ENCODE data around the gene TACC2. TPM values are rescaled to one million over a fixed set of nuclear protein-coding genes. Genes with fewer than 3 reads are reported as not detected.

TACC2 gene
- total RNA-seq, 1 donor from 2014 or later, result 37.6 TPM

DNA sequence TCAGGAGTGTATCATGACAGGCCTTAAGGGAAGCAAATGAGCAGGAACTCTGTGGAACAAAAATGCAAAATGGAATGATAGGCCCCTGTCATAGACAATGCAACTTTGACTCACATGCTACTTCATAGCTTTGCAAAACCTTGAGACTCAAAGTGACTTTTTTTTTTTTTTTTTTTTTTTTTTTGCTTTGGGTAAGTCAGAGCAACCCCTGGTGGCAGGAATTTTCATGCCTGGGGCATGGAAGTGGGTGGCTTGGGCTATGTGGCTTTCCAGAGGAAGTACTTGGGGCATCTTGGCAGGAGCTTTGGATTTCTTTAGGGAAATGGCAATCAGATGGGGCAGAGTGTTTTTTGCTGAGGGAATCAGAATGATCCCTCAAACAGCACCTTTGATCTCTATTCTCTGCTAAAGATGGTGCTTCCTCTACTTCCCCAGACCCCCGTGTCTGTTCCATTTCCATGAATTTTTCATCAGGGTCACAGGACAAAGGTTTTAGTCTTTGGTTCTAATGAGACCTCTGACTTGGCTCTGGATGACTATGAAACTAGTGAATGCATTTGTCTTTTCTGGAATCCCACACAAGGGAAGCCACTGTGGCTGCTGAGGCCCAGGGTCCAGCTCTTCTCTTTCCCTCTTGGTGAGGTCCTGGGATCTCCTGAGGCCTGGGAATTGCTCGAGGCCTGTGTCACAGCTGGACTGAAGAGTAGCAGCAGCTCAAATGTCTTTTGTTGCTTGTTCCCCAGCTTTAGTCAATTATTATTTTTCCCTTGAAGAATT, 62.8 kb downstream of the TACC2 start:
- H3K27ac ChIP-seq (ENCODE audit: low read depth, low read length), result peak overlapping the region; percentile 37
- H3K27me3 ChIP-seq (ENCODE audit: control insufficient read depth in 3 of 3, insufficient read depth in 3 of 3, low read length in 3 of 3), result no peaks in the 10 kb centered on the region
- H3K36me3 ChIP-seq (ENCODE audit: control insufficient read depth in 3 of 3, insufficient read depth in 3 of 3, low read length in 3 of 3), result peaks cover 23 to 43% (median 36%) of the 10 kb centered on the region in 3 donors
- peaks cover 11 to 58% (median 28%) of the 10 kb centered on the region in 3 donors for H3K4me1 ChIP-seq (ENCODE audit: control insufficient read depth in 3 of 3, insufficient read depth in 3 of 3, low read length in 3 of 3)
- H3K9me3 ChIP-seq (ENCODE audit: control insufficient read depth in 3 of 3, low read length in 3 of 3), result no peaks in the 10 kb centered on the region
- H3K4me3 ChIP-seq (ENCODE audit: low read length in 3 of 3), result no peak overlapping the region
- peak overlapping the region in 2 of 3 donors; percentile 47 to 55 for H3K9ac ChIP-seq (ENCODE audit: low read depth in 1 of 3, low read length in 3 of 3)

DNA sequence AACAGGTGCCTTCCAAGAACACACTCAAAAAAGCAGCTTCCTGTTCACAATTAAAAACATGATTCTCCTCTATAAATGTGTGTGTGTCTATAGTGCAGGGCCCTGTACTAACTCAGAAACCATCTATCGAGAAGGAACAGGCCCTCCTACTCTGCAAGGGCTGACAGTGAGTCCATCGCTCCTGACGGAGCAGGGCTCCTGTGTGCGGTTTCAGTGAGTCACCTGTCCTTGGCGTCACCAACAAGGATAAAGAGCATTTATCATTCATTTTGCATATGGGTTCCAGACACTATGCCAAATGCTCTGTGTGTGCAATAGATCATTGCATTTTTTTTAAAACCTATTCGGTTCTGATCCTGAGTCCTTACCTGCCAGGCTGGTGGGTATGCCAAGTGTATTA, 63.7 kb downstream of the TACC2 start:
- H3K9ac ChIP-seq (ENCODE audit: low read depth in 1 of 3, low read length in 3 of 3), result no peak overlapping the region
- H3K4me3 ChIP-seq (ENCODE audit: low read length in 3 of 3), result no peak overlapping the region
- H3K4me1 ChIP-seq (ENCODE audit: control insufficient read depth in 3 of 3, insufficient read depth in 3 of 3, low read length in 3 of 3), result peaks cover 11 to 52% (median 24%) of the 10 kb centered on the region in 3 donors
- peaks cover 24 to 43% (median 36%) of the 10 kb centered on the region in 3 donors for H3K36me3 ChIP-seq (ENCODE audit: control insufficient read depth in 3 of 3, insufficient read depth in 3 of 3, low read length in 3 of 3)
- no peak overlapping the region for H3K27ac ChIP-seq (ENCODE audit: low read depth, low read length)
- H3K27me3 ChIP-seq (ENCODE audit: control insufficient read depth in 3 of 3, insufficient read depth in 3 of 3, low read length in 3 of 3), result no peaks in the 10 kb centered on the region
- no peaks in the 10 kb centered on the region for H3K9me3 ChIP-seq (ENCODE audit: control insufficient read depth in 3 of 3, low read length in 3 of 3)

- no peak overlapping the region for H3K27ac ChIP-seq (ENCODE audit: low read depth, low read length)
- H3K4me1 ChIP-seq (ENCODE audit: control insufficient read depth in 3 of 3, insufficient read depth in 3 of 3, low read length in 3 of 3), result peaks cover 11 to 48% (median 20%) of the 10 kb centered on the region in 3 donors
- H3K27me3 ChIP-seq (ENCODE audit: control insufficient read depth in 3 of 3, insufficient read depth in 3 of 3, low read length in 3 of 3), result no peaks in the 10 kb centered on the region
- H3K9me3 ChIP-seq (ENCODE audit: control insufficient read depth in 3 of 3, low read length in 3 of 3), result no peaks in the 10 kb centered on the region
- H3K9ac ChIP-seq (ENCODE audit: low read depth in 1 of 3, low read length in 3 of 3), result no peak overlapping the region
- peaks cover 27 to 43% (median 36%) of the 10 kb centered on the region in 3 donors for H3K36me3 ChIP-seq (ENCODE audit: control insufficient read depth in 3 of 3, insufficient read depth in 3 of 3, low read length in 3 of 3)
- H3K4me3 ChIP-seq (ENCODE audit: low read length in 3 of 3), result no peak overlapping the region
These were observed 64.4 kb downstream of the TACC2 start for GRCh38 chr10:122053314-122053713.

- Histone ChIP-seq H3K27ac (ENCODE audit: low read depth, low read length) (peak overlapping the region; percentile 50), H3K27me3 (ENCODE audit: control insufficient read depth in 3 of 3, insufficient read depth in 3 of 3, low read length in 3 of 3) (no peaks in the 10 kb centered on the region), H3K36me3 (ENCODE audit: control insufficient read depth in 3 of 3, insufficient read depth in 3 of 3, low read length in 3 of 3) (peaks cover 27 to 43% (median 34%) of the 10 kb centered on the region in 3 donors), H3K4me1 (ENCODE audit: control insufficient read depth in 3 of 3, insufficient read depth in 3 of 3, low read length in 3 of 3) (peaks cover 11 to 42% (median 18%) of the 10 kb centered on the region in 3 donors), H3K9me3 (ENCODE audit: control insufficient read depth in 3 of 3, low read length in 3 of 3) (no peaks in the 10 kb centered on the region), H3K9ac (ENCODE audit: low read depth in 1 of 3, low read length in 3 of 3) (peak overlapping the region in 1 of 3 donors; percentile 57), H3K4me3 (ENCODE audit: low read length in 3 of 3) (no peak overlapping the region)
These were observed 65.4 kb downstream of the TACC2 start for GRCh38 chr10:122054048-122055025.

- H3K9me3 ChIP-seq (ENCODE audit: control insufficient read depth in 3 of 3, low read length in 3 of 3), result no peaks in the 10 kb centered on the region
- H3K4me1 ChIP-seq (ENCODE audit: control insufficient read depth in 3 of 3, insufficient read depth in 3 of 3, low read length in 3 of 3), result peaks cover 11 to 41% (median 21%) of the 10 kb centered on the region in 3 donors
- no peak overlapping the region for H3K27ac ChIP-seq (ENCODE audit: low read depth, low read length)
- H3K36me3 ChIP-seq (ENCODE audit: control insufficient read depth in 3 of 3, insufficient read depth in 3 of 3, low read length in 3 of 3), result peaks cover 31 to 38% (median 37%) of the 10 kb centered on the region in 3 donors
- H3K4me3 ChIP-seq (ENCODE audit: low read length in 3 of 3), result no peak overlapping the region
- no peak overlapping the region for H3K9ac ChIP-seq (ENCODE audit: low read depth in 1 of 3, low read length in 3 of 3)
- H3K27me3 ChIP-seq (ENCODE audit: control insufficient read depth in 3 of 3, insufficient read depth in 3 of 3, low read length in 3 of 3), result no peaks in the 10 kb centered on the region
These were observed 66.3 kb downstream of the TACC2 start for GRCh38 chr10:122055252-122055651.

DNA sequence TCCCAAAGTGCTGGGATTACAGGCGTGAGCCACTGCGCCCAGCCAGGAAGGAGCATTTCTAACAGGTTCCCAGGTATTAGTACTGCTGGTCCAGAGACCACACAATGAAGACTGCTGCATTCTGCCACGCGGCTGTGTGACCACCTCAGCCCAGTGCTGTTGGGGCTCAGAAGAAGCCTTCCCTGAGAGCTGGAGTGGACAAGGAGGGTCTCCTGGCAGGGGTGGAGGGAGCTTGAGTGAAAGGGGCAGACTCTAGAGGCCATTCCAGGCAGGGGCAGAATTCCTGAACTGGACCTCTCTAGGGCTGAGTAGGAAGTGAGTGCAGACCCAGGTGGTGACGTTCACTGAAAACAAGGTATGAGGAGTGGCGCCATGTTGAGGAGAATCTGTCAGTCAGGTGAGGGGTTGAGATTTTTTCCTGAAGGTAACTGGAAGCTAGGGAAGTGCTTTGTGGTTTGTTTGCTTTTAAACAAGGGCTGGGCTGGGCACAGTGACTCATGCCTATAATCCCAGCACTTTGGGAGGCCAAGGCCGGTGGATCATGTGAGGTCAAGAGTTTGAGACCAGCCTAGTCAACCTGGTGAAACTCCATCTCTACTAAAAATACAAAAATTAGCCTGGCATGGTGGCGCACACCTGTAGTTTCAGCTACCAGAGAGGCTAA, 67.6 kb downstream of the TACC2 start:
- Histone ChIP-seq H3K9me3 (ENCODE audit: control insufficient read depth in 3 of 3, low read length in 3 of 3) (no peaks in the 10 kb centered on the region), H3K4me3 (ENCODE audit: low read length in 3 of 3) (no peak overlapping the region), H3K9ac (ENCODE audit: low read depth in 1 of 3, low read length in 3 of 3) (no peak overlapping the region), H3K27ac (ENCODE audit: low read depth, low read length) (peak overlapping the region; percentile 40), H3K4me1 (ENCODE audit: control insufficient read depth in 3 of 3, insufficient read depth in 3 of 3, low read length in 3 of 3) (peaks cover 5 to 30% (median 18%) of the 10 kb centered on the region in 3 donors), H3K36me3 (ENCODE audit: control insufficient read depth in 3 of 3, insufficient read depth in 3 of 3, low read length in 3 of 3) (peaks cover 25 to 32% (median 32%) of the 10 kb centered on the region in 3 donors), H3K27me3 (ENCODE audit: control insufficient read depth in 3 of 3, insufficient read depth in 3 of 3, low read length in 3 of 3) (no peaks in the 10 kb centered on the region)

DNA sequence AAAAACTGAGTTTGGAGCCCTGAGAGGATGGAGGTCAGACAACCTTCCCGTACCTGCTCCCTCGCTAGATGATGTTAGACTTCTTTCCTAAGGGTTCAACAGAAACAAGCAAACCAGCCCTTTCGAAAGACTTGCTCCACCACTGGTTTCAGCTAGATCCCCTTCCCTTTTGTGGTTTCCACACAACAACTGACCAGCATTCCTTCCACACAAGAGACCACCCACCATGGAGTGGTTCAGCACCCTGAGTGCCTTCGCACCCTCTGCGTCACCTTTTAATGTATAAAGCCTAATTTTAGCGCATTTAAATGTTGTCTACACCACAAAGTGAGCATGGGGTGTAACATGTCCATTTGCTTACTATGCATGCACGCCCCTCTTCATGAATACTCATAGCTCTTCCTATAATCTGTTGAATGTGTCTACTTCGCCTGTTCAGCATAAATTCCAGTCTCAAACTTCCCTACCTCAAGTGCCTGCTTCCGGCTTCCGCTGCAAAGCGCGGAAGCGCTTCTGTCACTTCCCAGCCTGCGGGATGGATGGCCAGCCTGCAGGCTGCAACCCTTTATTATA, 69.0 kb downstream of the TACC2 start:
- H3K9me3 ChIP-seq (ENCODE audit: control insufficient read depth in 3 of 3, low read length in 3 of 3), result no peaks in the 10 kb centered on the region
- H3K9ac ChIP-seq (ENCODE audit: low read depth in 1 of 3, low read length in 3 of 3), result no peak overlapping the region
- H3K4me3 ChIP-seq (ENCODE audit: low read length in 3 of 3), result no peak overlapping the region
- H3K4me1 ChIP-seq (ENCODE audit: control insufficient read depth in 3 of 3, insufficient read depth in 3 of 3, low read length in 3 of 3), result peaks cover 10 to 36% (median 23%) of the 10 kb centered on the region in 3 donors
- H3K27me3 ChIP-seq (ENCODE audit: control insufficient read depth in 3 of 3, insufficient read depth in 3 of 3, low read length in 3 of 3), result no peaks in the 10 kb centered on the region
- no peak overlapping the region for H3K27ac ChIP-seq (ENCODE audit: low read depth, low read length)
- peaks cover 20 to 28% (median 22%) of the 10 kb centered on the region in 3 donors for H3K36me3 ChIP-seq (ENCODE audit: control insufficient read depth in 3 of 3, insufficient read depth in 3 of 3, low read length in 3 of 3)

- no peaks in the 10 kb centered on the region for H3K9me3 ChIP-seq (ENCODE audit: control insufficient read depth in 3 of 3, low read length in 3 of 3)
- peaks cover 15 to 31% (median 24%) of the 10 kb centered on the region in 3 donors for H3K4me1 ChIP-seq (ENCODE audit: control insufficient read depth in 3 of 3, insufficient read depth in 3 of 3, low read length in 3 of 3)
- H3K27ac ChIP-seq (ENCODE audit: low read depth, low read length), result peak overlapping the region; percentile 23
- H3K36me3 ChIP-seq (ENCODE audit: control insufficient read depth in 3 of 3, insufficient read depth in 3 of 3, low read length in 3 of 3), result peaks cover 8 to 13% (median 9%) of the 10 kb centered on the region in 3 donors
- H3K9ac ChIP-seq (ENCODE audit: low read depth in 1 of 3, low read length in 3 of 3), result no peak overlapping the region
- no peaks in the 10 kb centered on the region for H3K27me3 ChIP-seq (ENCODE audit: control insufficient read depth in 3 of 3, insufficient read depth in 3 of 3, low read length in 3 of 3)
- no peak overlapping the region for H3K4me3 ChIP-seq (ENCODE audit: low read length in 3 of 3)
These were observed 71.3 kb downstream of the TACC2 start for GRCh38 chr10:122060250-122060649.
